Central memory CD8-positive, alpha-beta T cell (primary cell): ENCODE results near the gene SERTM1.

Source experiments
- ATAC-seq: fragments of 150-1000 bp; cut with Tn5 transposase; replicated peaks from 2 replicates; pipeline ENCODE4 v1.10.0; 2022; ENCODE audit warnings: mild to moderate bottlenecking, moderate FRiP score, moderate number of reproducible peaks; ENCODE audit not compliant: poor library complexity, severe bottlenecking; ENCODE audit errors: extremely low read depth
- DNase-seq, 2 donors: peaks; one replicate each; pipeline ENCODE4 v3.0.0; 2021; ENCODE audit warnings: low spot score in 2 of 2
- H3K27ac Mint-ChIP-seq: one replicate; pipeline ENCODE4 v1.8.0; 2022; ENCODE audit warnings: low read depth, mild to moderate bottlenecking, moderate library complexity, mixed read lengths
- H3K27me3 Mint-ChIP-seq: one replicate; pipeline ENCODE4 v1.8.0; 2022; ENCODE audit warnings: mixed read lengths
- H3K36me3 Mint-ChIP-seq: one replicate; pipeline ENCODE4 v1.8.0; 2022; ENCODE audit warnings: mild to moderate bottlenecking, moderate library complexity, mixed read lengths; ENCODE audit not compliant: insufficient read depth
- H3K4me1 Mint-ChIP-seq: one replicate; pipeline ENCODE4 v1.8.0; 2022; ENCODE audit warnings: mixed read lengths
- H3K4me3 Mint-ChIP-seq: one replicate; pipeline ENCODE4 v1.8.0; 2022; ENCODE audit warnings: mild to moderate bottlenecking, moderate library complexity, mixed read lengths
- H3K9me3 Mint-ChIP-seq: one replicate; pipeline ENCODE4 v1.8.0; 2022; ENCODE audit warnings: mixed read lengths

SERTM1 gene

GRCh38 chr13:36717017-36717416 lies 43.2 kb downstream of the SERTM1 start:
- peaks cover 28% of the 10 kb centered on the region for H3K27me3 Mint-ChIP-seq
- peaks cover 4% of the 10 kb centered on the region for H3K9me3 Mint-ChIP-seq
- DNase-seq = no peak

GRCh38 chr13:36717966-36718545 lies 44.2 kb downstream of the SERTM1 start:
- ATAC-seq = no peak

More at GRCh38 chr13:36717017-36717416, 43.2 kb downstream of the SERTM1 start:
- H3K4me3 Mint-ChIP-seq = no peak overlapping the region
- no peaks in the 10 kb centered on the region for H3K36me3 Mint-ChIP-seq
- no peak overlapping the region for H3K27ac Mint-ChIP-seq
- ATAC-seq = no peak
- H3K4me1 Mint-ChIP-seq = no peaks in the 10 kb centered on the region

DNA sequence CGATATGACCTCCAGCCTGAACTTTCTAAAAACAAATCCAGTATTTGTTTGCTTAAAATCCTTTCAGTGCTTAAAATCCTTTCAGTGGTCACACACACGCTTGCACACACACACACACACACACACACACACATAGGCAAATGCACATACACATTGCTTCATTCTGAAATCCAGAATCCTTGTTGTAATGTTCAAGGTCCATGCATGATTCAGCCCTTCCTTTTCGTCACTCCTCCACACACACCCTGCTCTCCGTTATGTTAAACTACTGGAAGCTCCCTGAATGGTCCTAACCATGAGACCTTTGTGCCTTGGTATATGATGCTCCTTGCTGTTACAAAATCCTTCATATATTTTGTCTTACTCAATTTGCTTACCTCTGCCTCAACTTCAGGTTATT lies 44.9 kb downstream of the SERTM1 start:
- Mint-ChIP-seq H3K36me3 (peaks cover 2% of the 10 kb centered on the region), H3K27ac (no peak overlapping the region), H3K4me3 (no peak overlapping the region), H3K27me3 (peaks cover 22% of the 10 kb centered on the region), H3K4me1 (no peaks in the 10 kb centered on the region), H3K9me3 (no peaks in the 10 kb centered on the region)
- ATAC-seq = no peak
- no peak for DNase-seq

More at GRCh38 chr13:36717966-36718545, 44.2 kb downstream of the SERTM1 start:
- Mint-ChIP-seq H3K4me1 (no peaks in the 10 kb centered on the region), H3K27ac (no peak overlapping the region), H3K9me3 (no peaks in the 10 kb centered on the region), H3K4me3 (no peak overlapping the region), H3K36me3 (peaks cover 2% of the 10 kb centered on the region), H3K27me3 (peaks cover 22% of the 10 kb centered on the region)
- DNase-seq = no peak

DNA sequence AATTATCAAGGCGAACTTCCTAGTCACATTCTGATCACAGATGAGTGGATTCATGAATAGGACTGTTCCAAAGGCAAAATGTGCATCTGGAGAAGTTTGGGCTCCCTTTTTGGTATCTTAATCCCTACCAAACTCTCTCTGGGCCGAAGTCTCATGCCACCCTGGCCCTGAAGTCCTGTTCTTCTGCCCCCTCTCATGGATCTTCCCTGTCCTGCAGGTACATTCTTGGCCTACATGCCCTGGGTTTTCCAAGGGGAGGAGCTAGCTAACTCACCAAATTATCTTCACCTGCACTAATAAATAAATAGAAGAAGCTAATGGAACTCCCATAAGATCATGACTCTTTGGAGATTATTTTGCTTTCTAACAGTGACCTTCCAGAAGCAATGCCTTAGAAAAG lies 50.3 kb downstream of the SERTM1 start:
- no peak for DNase-seq
- Mint-ChIP-seq H3K27ac (no peak overlapping the region), H3K4me1 (no peaks in the 10 kb centered on the region), H3K4me3 (no peak overlapping the region), H3K36me3 (peaks cover 2% of the 10 kb centered on the region), H3K27me3 (peaks cover 25% of the 10 kb centered on the region), H3K9me3 (no peaks in the 10 kb centered on the region)
- no peak for ATAC-seq

DNA sequence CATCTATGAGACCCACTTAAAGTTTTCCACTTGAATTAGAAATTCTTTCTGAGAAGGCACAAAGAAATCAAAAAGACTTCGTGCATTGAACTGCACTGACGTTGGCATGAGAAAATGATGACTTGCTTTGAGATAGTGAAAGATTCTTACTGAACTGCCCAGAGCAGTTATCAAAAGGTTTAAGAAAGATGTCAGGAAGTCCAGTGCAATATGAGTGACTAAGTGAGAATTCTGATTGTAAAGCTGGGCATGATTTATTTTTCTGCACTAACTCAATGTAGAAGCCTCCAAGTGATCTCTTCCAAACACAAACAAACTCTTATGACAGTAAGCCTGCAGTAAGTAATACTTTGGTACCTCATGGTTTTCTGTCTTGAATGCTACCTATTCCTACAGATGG lies 52.1 kb downstream of the SERTM1 start:
- no peak overlapping the region for H3K4me3 Mint-ChIP-seq
- DNase-seq (no peak), ATAC-seq (no peak)
- H3K27me3 Mint-ChIP-seq = peaks cover 21% of the 10 kb centered on the region
- H3K27ac Mint-ChIP-seq = no peak overlapping the region
- no peaks in the 10 kb centered on the region for H3K9me3 Mint-ChIP-seq
- peaks cover 2% of the 10 kb centered on the region for H3K36me3 Mint-ChIP-seq
- H3K4me1 Mint-ChIP-seq = no peaks in the 10 kb centered on the region

DNA sequence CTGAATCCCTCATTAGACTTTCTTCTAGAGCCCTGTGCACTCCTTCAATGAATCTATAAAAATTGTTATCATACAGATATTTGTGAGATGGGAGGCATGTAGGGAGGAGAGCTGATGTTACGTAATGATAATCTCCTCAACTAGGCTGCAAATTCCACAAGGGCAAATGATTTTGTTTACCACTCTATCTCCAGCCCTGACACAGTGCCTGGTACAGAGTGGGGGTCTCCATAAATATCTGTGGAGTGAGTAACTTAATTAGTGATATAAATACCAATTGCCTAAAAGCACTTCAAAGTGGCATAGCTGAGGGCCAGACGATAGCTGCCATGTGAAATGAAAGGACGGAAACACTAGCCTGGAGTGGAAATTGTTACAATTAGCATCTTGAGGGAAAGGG lies 54.2 kb downstream of the SERTM1 start:
- no peaks in the 10 kb centered on the region for H3K4me1 Mint-ChIP-seq
- DNase-seq (no peak), ATAC-seq (no peak)
- no peaks in the 10 kb centered on the region for H3K9me3 Mint-ChIP-seq
- H3K27me3 Mint-ChIP-seq = peaks cover 13% of the 10 kb centered on the region
- H3K36me3 Mint-ChIP-seq = no peaks in the 10 kb centered on the region
- H3K27ac Mint-ChIP-seq = no peak overlapping the region
- no peak overlapping the region for H3K4me3 Mint-ChIP-seq

GRCh38 chr13:36736119-36736726 lies 62.4 kb downstream of the SERTM1 start:
- DNase-seq = no peak
- H3K36me3 Mint-ChIP-seq = no peaks in the 10 kb centered on the region
- no peak overlapping the region for H3K27ac Mint-ChIP-seq
- ATAC-seq = no peak
- H3K9me3 Mint-ChIP-seq = no peaks in the 10 kb centered on the region
- H3K4me3 Mint-ChIP-seq = no peak overlapping the region
- H3K4me1 Mint-ChIP-seq = no peaks in the 10 kb centered on the region
- no peaks in the 10 kb centered on the region for H3K27me3 Mint-ChIP-seq

DNA sequence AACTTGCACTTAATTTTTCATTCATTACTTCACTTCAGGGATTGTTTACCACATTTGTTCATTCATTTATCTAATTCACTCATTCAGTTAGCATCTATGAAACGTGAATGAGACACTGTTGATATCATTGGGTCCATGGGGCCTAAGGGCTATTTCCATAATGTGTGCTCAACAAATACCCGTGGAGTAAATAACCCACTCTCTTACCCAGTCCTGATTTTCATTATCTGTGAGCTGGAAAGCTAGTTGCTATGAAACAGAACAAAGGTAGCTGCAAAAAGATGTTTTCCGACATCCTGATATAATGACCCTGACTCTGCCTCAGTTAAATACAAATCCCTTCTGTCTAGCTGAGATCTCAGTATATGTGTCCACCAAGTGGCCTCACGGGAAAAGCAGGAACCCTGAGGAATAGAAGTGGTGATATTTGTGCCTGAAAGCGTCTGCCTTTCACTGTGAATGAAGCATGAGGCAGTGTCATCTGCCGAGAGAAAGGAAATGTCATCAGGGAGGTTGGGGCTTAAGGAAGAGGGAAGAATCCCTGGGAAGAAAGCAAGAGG lies 63.8 kb downstream of the SERTM1 start:
- no peaks in the 10 kb centered on the region for H3K4me1 Mint-ChIP-seq
- no peak overlapping the region for H3K4me3 Mint-ChIP-seq
- no peaks in the 10 kb centered on the region for H3K27me3 Mint-ChIP-seq
- H3K9me3 Mint-ChIP-seq = peaks cover 4% of the 10 kb centered on the region
- no peaks in the 10 kb centered on the region for H3K36me3 Mint-ChIP-seq
- ATAC-seq (no peak), DNase-seq (no peak)
- no peak overlapping the region for H3K27ac Mint-ChIP-seq

GRCh38 chr13:36745436-36745835 lies 71.6 kb downstream of the SERTM1 start:
- no peak for ATAC-seq

GRCh38 chr13:36746051-36746450 lies 72.2 kb downstream of the SERTM1 start:
- Mint-ChIP-seq H3K27me3 (peaks cover 7% of the 10 kb centered on the region), H3K27ac (no peak overlapping the region), H3K9me3 (peaks cover 7% of the 10 kb centered on the region), H3K36me3 (no peaks in the 10 kb centered on the region), H3K4me1 (no peaks in the 10 kb centered on the region), H3K4me3 (no peak overlapping the region)
- DNase-seq (no peak), ATAC-seq (no peak)

More at GRCh38 chr13:36745436-36745835, 71.6 kb downstream of the SERTM1 start:
- no peak overlapping the region for H3K27ac Mint-ChIP-seq
- H3K4me3 Mint-ChIP-seq = no peak overlapping the region
- H3K9me3 Mint-ChIP-seq = peaks cover 7% of the 10 kb centered on the region
- peaks cover 1% of the 10 kb centered on the region for H3K27me3 Mint-ChIP-seq
- no peaks in the 10 kb centered on the region for H3K36me3 Mint-ChIP-seq
- DNase-seq = no peak
- no peaks in the 10 kb centered on the region for H3K4me1 Mint-ChIP-seq
